GM18868 (cell line): Measurements from ENCODE around the gene SIKE1.
"Not testable (repeated sequence)": the region's sequence is repeated elsewhere in the genome, so short reads cannot be mapped to it uniquely, and the experiment has no call there.

Experiments
- ATAC-seq: cut with Tn5 transposase; IDR thresholded peaks from one replicate; pipeline ENCODE4 v1.9.1; 2021; ENCODE audit warnings: mild to moderate bottlenecking, moderate library complexity; ENCODE audit not compliant: unreplicated experiment

Gene SIKE1

DNA sequence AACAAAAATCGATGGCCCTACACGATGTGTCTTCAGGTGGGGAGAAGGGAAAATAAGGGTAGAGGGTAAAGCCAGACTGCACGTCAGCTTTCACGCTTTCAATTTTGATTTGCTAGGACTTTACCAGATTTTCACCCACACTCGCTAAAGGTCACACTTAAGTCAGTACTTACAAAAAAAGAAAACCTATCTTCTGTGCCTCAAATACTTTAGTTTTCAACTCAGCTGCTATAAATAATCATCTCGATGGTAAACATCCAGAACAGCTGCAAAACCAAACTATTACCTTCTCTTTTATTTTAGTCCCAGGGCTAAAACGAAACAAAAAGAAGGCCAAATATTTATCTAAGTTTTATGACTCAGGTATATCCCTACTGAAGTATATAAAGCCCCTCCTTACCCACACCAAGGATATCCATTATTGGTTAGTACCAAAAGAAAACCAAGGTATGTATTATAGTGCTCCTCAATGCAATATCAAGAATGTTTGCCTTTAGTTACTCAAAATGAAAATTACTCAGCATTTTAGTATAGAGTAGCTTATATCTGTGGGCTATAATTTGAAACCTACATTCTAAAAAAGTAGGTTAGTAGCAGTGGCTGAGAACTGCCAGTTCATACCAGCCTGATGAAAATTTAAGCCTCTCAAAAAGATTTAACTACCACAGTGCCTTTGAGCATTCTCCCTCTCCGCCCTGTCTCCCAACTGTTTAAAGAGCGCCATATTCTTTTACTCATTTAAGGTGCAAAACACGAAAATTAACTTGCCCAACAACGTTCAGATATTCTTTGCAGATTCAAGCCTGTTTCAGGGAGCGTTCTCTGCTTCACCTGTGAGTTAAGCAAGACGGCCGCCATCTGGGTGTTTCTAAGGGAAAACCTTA is 24.2 kb downstream of the SIKE1 start:
- ATAC-seq: peak; percentile 38

GRCh38 chr1:114755006-114755931 is 25.2 kb downstream of the SIKE1 start:
- ATAC-seq: no peak

DNA sequence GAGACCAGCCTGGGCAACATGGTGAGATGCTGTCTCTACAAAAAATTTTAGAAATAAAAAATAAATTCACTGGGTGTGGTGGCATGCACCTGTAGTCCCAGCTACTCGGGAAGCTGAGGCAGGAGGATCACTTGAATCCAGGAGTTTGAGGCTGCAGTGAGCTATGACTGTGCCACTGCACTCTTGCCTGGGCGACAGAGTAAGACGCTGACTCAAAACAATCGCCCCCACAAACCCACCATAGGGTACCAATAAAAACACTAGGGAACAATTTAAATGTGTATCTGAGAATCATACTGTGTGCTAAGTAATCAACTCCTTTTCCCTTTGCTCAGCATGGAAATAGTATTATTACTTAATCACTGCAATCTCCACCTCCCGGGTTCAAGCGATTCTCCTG is 26.8 kb downstream of the SIKE1 start:
- ATAC-seq: not testable (repeated sequence)

DNA sequence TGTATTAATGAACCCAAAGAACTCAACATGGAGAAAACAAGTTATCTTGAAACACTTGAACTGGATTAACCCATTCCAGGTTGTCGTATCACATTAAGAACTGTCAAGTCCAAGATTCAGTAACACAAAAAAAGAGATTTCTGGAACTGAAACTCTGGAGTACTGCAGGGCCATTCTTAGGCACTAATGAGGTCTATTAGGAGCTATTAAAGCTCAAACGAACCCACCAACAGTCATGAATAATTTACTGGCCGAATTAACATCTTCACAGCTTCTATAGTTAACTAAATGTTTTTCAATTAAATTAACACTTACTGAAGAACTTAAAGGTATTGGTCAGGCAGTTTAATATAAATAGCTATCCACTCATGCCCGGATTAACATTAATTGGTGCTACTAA is 27.3 kb downstream of the SIKE1 start:
- ATAC-seq: no peak

DNA sequence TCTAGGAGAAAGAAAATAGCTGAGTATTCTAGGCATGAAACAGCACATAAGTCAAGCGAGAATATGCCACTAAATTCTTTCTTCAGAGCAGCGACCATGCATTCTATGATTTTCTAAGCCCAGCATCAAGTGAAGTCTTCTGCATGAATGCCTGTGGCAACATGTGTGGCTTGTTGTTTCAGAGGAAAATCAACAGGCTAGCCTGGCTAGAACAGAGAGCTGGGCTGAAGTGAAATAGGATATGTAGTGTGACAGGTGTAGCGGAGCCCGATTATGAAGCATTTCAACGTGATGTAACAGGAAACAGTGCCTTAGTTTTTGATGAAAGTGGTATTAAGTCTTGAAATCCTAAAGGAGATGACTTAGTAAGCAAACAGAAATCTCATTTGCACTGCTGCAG is 29.7 kb downstream of the SIKE1 start:
- ATAC-seq: no peak

DNA sequence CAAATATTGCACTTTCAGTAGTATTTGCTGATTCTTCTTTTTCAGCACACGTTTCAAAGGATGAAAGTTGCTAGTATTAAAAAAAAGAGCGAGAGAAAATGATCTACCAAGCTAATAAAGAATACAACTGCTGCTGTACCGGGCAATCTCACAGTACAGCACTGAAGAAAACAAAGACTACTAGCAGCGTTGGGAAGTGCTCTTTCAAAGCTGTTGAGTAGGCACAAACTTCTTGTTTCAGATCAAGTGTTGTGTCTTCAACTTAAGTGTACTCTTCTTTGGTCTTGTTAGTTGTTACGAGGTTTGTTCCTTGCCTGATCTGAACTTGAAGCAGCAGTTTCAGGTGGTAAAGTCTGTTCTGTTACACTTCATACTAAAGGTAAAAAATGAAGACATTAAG is 30.6 kb downstream of the SIKE1 start:
- ATAC-seq: no peak

GRCh38 chr1:114746450-114747121 is 33.9 kb downstream of the SIKE1 start:
- no peak for ATAC-seq

- ATAC-seq: no peak
Observed at GRCh38 chr1:114745291-114745690, 35.2 kb downstream of the SIKE1 start.

DNA sequence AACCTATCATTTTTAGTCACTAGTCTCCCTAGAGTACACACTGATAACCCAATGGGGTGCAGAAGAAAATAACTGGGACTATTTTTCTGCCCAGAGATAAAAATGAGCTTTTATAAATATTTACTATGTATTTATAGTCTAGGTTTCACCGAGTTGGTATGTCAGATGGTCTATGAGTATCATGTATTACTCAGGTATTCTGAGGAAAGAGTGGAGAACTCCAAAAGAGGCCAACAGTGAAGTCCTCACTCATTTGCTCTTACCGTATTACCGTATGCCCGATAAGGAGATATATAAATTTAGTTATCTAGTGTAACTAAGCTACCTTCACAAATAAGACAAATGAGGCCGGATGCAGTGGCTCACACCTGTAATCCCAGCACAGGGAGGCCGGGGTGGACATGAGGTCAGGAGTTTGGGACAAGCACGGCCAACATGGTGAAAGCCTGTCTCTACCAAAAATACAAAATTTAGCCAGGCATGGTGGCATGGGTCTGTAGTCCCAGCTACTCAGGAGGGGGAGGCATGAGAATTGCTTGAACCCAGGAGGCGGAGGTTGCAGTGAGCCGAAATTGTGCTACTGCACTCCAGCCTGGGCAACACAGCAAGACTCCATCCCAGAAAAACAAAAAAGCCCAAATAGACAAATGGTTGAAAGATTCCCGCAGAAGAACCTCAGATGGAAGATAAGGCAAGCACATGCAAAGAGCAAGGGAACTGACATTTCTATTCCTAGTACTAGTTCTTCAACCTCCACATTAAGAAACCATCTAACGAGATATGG is 38.3 kb downstream of the SIKE1 start:
- ATAC-seq: no peak

DNA sequence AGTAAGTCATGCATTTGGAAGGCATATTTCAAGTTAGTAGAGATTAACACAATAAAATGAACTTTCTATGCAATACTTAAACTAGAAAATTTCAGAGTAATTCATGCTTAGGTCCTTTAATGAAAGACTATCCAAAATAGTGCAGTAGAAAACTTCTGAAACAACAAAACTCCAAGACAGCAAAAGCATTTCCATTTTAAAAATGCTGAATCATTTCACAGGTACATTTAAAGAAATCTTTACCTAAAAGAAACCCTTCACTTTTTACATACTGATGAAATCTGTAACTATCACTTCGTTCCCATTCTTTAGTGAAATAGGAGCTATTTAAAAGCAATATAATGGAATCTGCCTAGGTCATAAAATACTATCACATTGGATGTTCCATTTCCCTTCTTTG is 40.2 kb downstream of the SIKE1 start:
- ATAC-seq: no peak

DNA sequence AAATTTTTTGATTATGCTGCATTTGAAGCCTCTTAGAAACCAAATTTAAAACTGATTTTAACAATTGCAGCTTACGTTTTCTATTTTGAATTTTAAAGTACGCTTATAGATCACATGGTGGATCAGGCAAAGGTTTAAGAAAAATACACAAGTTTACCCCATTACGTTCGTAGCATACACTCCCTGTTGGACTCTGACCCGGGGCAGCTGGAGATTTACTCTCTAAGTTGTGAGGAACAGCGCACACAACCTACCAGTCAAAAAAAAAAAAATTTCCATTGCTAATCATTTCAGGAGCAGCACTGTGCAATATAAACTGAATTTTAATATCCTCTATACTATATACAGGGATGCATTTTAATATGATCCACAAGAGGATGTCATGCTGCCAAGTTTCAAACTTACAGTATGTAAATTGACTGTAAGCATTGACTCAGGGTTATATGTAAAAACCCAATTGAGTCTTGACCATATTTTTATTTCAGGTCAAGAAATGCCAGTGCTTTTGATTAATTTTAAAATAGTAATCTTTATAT is 43.1 kb downstream of the SIKE1 start:
- ATAC-seq: no peak

DNA sequence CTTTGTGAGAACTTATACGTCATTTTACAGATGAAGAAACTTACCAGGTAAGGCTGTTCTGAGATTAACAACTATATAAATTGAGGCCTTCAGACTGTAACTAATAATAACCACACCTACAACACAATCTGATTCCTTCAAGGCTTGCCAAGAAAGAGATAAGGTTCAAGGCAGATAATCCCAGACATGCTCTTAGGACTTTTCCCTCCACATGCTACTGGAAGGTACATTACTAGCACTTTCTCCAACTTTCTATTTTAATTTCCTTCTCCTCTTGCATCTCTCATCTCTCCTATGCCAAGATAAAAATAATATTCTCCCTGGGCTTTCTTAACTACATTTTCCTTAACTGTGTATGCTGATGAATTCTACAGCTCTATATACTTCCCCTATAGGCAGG is 45.0 kb downstream of the SIKE1 start:
- no peak for ATAC-seq

- ATAC-seq: no peak
Observed at GRCh38 chr1:114729782-114730181, 50.7 kb downstream of the SIKE1 start.

- no peak for ATAC-seq
Observed at GRCh38 chr1:114728553-114728952, 51.9 kb downstream of the SIKE1 start.

- no peak for ATAC-seq
Observed at GRCh38 chr1:114725230-114725629, 55.3 kb downstream of the SIKE1 start.

DNA sequence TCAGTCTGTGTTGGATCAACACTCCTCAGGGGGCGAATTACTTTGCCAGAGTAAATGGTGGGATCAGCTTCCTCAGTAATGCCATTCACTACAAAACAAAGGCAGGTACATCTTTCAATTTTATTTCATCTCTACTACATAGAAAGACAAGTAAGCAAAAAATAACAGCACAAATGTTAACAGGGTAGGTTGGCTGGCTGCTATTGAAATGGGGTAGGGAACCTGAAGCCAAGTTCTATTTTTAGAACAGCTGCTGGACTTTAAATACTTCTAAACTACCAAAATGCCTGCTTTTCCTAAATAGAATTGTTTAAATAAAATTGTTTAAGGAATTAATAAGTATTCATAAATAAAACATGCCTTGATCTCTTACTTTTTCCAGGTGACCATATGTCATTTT is 56.6 kb downstream of the SIKE1 start:
- no peak for ATAC-seq

GRCh38 chr1:114723457-114723856 is 57.0 kb downstream of the SIKE1 start:
- no peak for ATAC-seq

DNA sequence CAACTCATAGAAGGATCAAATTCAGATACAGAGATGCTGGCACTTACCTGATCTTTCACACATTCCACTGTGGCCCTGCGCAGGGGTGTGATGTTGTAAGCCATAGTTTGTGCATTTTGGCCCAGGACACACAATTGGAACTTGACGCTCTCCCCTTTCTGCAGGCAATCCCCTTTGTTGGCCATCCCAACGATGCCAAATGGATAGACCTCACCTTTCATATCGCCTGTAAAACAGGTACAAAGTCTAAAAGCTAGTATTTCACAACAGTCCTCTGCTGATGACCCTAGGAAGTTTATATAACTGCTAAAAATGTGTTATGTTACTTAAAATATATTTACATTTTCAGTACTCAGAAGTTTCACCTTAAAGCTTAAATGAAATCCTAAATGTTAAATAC is 60.0 kb downstream of the SIKE1 start:
- no peak for ATAC-seq
